DMS79 treated with DMSO at 0.1 percent for 48 hours (cell line): ENCODE results near the gene CARMIL1.
A peak's percentile ranks its signal among the peaks of the same experiment; 100 is the strongest.
"Not testable (repeated sequence)": the region's sequence is repeated elsewhere in the genome, so short reads cannot be mapped to it uniquely, and the experiment has no call there.

ENCODE experiments used
- DNase-seq: peaks from one replicate; lab custom pipeline; 2025; lab: John Stamatoyannopoulos, UW

The CARMIL1 gene

DNA sequence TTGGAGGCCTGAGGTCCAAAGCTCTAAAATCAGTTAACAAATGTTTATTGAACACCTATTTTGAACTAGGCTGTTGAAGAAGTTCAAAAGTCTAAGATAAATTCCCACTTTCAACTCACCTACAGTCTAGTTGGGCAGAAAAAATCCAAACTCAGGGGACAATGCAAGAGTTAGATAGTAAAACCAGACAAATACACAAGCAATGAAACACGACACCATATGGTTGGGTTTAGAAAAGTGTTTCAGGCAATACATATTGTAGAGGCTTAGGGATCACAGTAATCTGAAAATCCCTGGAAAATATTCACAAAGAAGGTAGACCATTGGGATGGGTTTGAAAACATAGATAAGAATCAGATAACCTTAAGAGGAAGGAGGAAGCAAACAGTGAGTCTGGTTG lies 1.3 kb upstream of the CARMIL1 start:
- DNase-seq: no peak

DNA sequence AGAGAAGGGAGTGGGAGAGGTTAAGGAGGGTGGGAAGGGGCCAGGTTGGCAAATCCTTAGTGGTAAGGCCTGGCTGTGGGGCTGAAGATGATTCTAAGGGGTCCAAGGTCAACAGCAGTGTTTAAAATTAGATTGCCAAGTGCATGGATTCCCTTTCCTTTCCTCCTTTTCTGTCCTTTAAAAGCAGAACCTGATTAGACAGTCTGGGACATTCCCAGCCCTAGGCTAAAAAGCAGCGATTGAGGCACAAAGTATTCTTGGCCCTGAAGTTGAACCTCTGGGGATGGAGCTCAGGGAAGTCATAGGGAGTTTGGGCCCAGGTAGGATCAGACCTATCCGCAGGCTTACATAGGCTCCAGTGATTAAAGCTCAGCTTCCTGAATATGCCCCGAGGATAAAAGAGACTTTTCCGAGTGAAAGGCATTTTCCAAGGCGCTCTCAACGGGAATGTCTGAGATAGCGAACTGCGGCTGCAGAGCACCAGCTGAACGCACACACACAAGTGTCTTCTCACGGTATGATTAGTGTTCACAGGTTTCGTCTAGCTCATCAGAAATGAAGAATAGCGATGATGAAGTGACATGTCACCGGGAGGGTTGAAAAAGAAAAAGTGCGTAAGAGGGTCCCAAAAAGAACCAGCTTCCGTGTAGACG lies 787 bp upstream of the CARMIL1 start:
- no peak for DNase-seq

DNA sequence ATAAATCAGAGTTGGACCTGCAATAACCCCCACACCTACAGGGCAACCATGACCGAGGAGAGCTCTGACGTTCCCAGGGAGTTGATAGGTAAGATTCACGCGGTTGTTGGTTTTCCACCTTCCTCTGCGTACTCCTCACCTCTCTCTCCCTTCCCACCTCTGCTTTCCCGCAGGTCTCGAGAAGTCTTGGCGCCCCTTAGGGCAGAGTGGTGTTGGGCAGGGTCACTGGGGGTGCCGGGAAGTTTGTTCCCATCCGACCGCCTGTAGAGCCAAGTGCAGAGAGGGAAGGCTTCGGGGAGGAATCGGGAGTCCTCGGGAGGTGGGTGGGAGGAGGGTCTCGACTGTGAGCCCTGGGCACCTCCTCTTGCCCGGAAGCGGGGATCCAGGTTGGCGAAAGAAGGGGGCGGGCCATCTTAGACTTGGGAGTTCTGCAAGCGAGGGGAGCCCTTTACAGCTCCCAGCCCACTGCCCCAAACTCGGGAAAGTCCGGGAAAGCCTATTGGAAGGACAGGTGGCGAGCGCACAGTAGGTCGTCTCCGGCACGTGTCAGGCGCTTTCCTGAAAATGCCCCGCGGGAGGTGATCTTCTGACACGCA lies 672 bp downstream of the CARMIL1 start:
- no peak for DNase-seq

DNA sequence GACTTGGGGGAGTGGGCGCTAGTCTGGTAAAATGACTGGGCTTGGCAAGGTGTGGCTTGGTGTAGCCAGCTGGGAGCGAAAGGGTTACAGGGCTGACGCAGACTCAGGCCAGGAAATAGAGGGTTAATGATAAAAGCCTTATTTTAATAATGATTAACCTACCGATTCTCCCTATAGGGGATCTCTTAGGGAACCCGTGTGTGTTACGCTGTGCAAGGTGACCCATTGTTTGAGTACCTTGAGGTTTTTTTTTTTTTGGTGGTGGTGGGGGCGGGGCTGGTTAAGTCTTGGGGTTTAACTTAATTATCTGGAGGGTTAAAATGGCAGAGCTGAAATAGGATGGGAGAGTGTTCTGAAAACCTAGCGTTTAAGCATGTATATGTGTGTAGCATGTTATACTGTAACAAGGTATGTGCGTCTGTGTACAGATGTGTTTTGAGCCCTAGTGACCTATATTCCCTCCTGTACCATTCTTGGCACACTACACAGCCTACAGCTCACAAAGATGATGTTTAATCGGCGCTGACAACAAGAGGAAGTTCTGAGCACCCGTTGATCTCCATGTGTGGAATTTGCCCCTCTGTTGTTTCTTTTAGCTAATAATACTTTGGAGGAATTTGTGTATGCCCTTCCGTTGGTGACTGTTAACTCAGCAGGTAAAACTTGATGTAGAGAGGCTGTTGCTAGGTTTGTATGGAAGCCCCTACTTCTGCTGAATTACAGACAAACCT lies 1.3 kb downstream of the CARMIL1 start:
- peak; percentile 55 for DNase-seq

DNA sequence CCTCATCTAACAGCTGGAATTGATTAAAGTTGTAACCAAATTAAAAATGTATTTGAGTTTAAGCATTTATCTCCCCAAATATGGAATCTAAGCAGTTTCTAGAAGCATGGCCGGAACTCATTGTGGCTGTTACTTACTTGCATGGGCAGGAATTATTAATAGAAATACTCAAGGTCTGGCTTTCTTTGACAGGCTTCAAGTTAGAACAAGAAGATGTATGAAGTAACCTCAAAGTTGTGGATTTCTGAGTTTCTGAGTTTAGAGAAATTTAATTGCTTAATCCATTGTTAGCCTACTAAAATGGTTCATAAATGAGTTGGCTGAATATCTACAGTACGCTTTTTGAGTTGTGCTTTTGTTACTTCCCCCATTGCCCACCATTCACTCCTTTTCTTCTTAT lies 7.7 kb downstream of the CARMIL1 start:
- no peak for DNase-seq

DNA sequence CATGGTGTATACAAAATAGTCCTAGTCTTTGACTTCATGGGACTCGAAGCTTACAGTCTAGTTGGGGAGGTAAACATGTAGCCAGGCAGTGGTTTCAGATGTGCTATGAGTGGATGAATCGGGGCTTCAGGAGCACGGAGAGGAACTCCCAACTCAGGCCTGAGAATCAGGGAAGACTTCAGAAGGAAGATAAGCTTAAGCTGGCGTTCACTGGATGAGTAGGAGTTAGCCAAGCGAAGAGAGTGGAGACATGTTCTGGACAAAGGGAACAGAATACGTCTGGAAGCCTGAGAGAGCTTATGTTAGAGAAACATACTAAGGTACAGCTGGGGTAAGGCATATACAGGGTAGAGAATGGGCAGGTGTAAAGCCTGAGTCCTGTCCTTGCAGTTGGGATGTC lies 8.8 kb downstream of the CARMIL1 start:
- no peak for DNase-seq

DNA sequence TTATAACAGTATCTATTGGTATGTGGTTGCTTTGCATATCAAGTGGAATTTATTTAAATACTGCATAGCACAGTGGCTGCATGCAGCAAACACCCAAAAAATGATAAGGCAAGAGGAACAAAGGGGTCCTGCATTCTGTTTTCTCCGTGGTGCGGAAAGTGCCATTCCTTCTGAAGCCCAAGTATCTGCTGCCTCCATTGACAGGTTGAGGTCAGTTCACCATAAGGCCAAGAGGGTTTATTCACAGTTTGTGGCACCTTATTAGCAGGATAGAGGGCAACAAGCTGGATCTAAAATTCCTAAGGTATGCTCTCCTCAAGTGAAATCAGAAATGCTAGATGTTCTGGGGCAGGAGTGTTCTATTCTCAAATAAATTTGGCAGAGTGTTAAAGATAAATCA lies 9.3 kb downstream of the CARMIL1 start:
- DNase-seq: no peak

DNA sequence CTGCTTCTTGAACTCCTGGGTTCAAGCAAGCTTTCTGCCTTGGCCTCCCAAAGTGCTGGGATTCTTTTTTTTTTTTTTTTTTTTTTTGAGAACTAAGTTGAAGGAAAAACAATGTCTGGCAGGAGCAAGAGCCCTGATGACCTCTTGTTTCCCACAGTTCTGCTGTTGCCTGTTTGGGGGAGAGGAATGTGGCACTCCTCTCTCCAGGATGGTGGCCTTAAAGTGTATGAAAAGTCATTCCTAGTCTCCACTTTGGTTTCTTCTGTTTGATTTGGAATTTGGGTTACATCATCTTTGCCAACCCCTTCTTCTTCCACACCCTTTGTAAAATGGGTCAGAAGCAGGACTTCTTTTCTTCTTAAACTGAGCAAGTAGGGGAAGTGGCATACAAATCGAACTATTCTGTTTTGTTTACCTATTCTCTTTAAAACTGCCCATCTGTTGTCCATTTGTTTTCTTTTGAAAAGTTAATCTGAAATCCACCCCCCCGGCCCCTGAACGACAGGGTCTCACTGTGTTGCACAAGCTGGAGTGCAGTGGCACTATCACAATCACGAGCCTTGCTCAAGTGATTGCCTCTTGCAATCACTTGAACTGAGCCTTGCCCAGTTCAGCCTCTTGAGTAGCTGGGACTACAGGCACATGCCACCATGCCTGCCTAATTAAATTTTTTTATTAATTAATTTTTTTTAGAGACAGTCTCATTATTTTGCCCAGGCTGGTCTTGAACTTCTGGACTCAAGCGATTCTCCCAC lies 11.3 kb downstream of the CARMIL1 start:
- no peak for DNase-seq

DNA sequence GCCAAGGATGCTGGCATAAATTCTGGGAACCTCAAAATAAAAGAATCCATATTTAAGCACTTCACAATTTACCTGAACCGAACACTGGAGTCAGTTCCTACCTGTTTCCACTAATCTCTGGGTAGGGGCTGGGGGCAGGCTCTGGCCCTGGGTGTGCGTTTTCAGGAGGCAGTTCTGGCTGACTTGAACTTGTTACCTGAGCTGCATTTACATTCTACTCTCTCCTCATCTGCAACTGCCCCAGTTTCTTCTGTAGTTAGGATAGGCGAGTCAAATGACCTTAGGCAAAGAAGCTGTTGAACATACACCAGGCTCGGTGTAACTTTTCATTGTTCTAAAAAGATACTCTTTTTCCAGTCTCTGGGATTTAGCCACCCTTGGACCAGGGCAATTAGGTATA lies 13.2 kb downstream of the CARMIL1 start:
- no peak for DNase-seq

DNA sequence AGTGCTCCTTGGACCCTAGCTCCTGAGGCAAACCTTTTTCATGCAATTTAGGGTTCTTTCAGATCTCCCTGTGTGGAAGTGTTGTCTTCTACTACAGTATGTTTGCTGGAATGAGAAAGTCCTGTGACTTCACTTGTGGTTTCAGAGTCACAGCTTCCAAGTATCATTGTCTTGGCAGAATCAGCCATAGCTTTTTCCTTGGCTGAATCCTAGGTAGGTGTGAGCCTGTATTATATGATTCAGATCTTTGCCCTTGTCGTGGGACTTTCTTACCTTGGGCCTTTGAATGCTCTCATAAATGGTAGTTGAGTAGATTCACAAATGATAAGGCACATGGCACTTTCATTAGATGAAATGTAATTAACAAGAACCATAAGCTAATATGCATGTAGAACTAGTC lies 16.5 kb downstream of the CARMIL1 start:
- DNase-seq: no peak

DNA sequence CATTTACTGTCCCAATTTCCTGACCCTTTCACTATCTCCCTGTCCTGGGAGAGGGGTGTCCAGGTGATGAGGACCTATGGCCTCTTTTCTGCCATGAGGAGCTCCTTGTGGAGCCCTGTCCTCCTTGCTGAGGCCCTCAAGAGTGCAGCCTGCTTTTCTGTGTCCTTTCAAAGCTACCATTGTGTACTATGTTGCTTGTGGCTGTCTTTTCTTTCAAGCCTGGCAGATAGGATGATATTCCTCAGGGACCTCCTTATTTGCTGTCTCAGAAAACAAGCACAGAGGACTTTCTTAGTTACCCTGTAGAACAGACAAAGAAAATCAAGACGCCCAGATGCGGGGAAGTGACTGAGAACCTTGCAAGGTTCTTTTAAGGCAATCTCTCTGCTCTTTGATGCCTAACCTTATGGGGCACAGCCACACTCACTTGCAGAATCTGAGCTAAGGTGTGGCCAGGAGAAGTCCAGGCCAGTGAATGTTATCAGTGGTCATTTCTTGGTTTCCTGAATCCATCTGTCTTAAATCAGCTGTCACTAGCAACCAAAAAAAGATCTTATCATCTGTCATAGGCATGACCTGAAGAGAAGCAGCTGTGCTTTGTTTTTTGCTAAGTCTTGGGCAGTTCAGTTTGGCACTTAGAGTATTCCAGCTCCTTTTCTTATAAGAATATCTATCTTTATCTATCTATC lies 17.2 kb downstream of the CARMIL1 start:
- DNase-seq: no peak

DNA sequence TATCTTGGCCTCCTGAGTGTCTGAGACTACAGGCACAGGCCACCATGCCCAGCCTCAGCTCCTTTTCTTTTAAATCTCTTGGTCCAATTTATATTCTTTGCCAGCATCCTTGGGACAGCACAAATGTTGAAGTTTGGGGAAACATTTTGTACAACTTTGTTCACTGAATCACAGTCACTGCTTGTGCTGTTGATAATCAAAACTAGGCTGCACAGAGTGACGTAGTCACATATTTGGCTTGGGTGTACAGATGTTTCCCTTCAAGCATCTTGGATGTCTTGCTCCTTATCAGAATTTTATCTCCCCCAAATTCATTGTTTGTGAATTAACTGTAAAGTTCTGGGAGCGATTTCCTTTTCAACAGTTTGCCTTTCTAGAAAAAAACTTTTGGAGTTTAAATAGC lies 17.9 kb downstream of the CARMIL1 start:
- DNase-seq: no peak

DNA sequence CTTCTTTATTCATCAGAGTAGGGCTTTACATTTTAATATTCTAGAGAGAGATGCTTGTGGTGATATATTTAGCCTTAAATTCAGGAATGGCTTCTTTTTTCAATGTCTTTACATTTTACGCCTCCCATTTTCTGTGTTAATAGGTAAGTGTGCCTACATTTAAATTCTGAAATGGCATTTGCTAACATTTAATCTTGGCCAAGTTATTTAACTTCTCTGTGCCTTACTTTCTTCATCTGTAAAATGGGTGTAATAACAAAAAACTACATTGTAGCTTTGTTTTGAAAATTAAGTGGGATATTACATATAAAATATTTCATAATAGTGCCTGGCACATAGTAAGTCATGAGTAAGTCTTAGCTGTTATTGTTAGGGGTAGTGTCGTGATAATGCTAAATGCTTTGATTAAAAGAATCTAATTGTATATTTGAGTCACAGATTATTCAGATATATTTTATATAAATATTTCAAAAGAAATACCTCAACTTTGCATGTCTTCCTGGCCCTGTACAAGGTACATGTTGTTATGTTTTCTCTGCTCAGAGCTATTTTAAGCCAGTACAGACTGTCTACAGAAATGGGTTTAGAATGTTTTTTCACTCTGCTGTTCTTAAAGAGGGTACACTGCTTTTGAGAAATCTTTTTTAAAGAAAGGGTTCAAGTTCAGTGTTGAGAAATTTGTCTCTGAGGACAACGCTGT lies 18.8 kb downstream of the CARMIL1 start:
- no peak for DNase-seq

DNA sequence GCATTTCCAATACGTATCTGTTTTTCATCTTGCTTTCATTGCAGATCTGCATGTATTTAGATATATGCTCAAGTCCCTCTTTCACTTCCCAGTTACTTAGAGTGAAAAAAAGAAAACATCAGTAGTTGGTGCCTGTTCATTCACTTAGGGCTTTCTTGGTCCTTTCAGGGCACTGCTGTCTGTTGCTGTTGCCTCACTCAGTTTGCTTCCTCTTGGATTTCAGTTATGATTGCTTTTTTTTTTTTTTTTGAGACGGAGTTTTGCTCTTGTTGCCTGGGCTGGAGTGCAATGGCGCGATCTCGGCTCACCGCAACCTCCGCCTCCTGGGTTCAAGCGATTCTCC lies 19.3 kb downstream of the CARMIL1 start:
- DNase-seq: not testable (repeated sequence)

DNA sequence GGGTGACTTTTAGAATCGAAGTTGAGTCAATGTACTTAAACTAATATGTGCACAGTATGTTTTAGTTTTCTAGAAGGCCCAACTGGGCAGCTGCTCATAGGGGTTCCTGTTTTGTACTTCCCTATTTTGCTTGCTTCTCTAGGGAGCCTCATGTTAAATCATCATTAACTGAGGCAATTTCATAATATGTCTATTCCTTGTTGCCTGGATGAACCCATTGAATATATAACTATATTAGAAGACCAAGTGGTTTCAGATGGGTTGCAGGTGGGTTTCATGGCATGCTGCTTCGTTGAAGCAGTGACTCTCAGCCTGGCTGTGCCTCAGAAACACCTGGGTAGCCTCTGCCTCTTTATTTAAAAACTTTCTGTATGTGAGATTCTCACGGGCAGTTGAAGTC lies 22.2 kb downstream of the CARMIL1 start:
- DNase-seq: no peak

DNA sequence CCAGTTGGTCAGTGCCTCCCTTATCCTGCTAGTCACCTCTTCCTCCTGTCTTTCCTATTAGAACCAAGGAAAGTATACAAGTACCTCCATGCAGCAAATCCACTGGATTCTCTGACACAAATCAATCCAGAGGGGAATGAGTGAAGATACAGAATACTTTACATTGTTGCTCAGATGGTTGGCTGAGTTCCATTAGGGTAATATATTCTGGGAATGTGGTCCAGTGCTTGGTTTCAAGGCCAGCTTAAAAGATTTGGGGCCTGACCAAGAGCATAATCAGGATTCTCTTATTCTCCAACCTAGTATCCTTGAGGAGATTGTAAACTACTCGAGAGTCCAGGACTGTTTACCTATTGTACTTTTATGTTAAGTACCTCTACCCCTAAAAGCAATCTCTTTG lies 23.0 kb downstream of the CARMIL1 start:
- peak; percentile 95 for DNase-seq

DNA sequence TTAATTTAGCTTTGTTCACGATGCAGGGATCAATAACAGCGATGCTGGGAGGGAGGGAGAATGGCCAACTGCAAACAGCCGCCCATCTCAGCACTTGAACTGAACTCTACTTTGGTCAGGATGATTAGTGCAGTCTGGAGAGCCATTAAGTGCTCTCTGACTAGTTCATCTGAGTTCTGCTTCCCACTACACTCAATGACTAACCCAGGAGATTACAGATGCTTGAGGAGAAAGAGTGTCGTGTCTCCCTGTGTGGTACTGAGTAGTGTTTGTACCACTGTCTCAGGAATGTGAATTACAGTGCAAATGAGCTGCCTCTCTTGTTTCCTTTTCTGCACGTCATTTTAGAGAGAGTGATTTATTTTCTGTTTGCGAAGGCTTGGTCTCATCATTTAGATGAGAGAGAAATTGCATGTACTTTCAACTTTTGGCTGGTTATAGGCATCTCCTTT lies 23.5 kb downstream of the CARMIL1 start:
- DNase-seq: peak; percentile 97

DNA sequence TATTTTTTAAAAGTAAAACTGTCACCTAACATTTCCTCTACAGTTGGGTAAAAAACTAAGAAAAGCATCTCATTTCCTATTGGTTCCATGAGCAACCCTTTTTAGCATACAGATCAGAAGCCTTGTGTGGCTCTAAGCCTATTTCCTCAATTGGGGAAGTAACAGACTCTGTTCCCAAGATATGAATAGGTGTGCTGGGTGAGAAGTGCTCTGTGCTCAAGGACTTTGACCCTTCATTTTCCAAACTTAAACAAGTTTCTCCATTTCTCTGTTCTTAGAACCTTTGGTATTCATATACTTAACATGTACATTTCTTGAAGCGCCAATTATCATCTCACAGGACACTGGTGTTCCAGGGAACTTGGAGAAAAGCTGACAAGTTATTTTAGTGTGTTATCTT lies 24.1 kb downstream of the CARMIL1 start:
- peak; percentile 75 for DNase-seq

DNA sequence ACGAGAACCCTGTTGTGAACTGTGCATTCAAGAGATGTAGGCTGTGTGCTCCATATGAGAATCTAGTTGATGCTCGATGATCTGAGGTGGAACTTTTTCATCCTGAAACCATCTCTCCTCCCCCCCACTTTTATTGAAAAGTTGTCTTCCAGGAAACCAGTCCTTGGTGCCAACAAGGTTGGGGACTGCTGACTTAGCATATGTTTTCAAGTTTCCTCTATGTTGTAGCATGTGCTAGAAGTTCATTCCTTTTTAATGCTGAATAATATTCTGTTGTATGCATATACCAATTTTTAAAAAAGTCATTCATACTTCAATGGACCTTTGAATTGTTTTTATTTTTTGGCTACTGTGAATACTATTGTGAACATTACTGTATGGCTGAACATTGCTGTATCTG lies 27.2 kb downstream of the CARMIL1 start:
- DNase-seq: no peak

DNA sequence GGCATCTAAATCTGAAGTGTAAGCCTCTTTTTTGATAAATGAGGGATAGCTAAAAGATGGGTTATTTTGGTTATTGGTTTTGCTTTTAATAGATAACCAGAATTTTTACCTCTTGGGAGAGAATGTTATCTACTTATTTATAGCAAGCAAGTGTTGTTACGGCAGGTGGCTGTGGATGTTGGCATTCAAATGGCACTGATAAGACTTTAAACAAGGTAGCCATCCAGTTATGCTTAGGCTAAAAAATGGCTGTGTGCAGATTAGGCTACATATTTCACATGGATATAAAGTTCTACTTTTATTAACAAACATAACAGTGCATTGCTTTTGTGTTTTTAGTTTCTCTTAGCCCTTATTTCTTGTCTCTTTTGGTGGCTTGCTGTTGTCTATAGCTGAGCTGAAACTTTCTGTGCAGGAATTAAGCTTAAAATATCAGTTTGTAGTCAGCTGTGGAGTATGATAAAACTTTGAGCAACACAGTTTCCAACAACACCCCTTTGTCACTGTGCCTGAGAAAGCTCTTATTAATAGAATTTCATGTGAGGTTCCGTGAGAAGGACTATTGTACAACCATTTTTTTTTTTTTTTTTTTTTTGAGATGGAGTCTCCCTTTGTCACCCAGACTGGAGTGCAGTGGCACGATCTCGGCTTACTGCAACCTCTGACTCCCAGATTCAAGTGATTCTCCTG lies 28.8 kb downstream of the CARMIL1 start:
- no peak for DNase-seq

DNA sequence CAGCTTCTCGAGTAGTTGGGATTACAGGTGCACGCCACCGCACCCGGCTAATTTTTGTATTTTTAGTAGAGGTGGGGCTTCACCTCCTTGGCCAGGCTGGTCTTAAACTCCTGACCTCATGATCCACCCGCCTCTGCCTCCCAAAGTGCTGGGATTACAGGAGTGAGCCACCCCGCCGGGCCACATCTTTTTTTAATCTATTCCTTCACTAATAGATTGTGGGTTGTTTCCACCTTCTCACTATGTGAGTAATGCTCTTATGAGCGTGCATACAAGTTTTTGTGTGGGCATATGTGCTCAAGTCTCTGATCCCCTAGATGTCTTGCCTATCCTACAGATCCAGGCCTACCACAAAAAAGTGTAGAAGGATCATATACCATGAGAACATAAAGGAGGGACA lies 30.7 kb downstream of the CARMIL1 start:
- no peak for DNase-seq
